ENCODE results near the gene RALGDS.

Gene RALGDS

DNA sequence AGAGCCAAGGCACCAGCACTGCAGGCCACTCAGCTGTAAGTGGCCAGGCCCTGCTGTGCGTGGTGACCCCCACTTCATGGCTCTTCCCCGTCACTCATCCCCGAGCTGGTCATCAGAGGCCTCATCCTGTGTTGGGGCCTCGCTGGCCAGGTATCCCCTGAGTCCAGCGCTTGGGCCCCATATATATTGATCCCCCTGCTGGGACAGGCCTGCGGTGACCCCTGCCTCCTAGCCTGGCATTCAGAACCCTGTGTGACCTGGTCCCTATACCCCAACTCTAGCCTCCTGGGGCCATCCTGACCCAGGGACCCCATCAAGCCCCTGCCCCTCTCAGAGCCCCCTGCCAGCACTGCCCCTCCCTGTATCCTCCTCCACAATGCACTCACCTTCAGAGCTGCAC lies 30.0 kb upstream of the RALGDS start:
- no peak for DNase-seq

DNA sequence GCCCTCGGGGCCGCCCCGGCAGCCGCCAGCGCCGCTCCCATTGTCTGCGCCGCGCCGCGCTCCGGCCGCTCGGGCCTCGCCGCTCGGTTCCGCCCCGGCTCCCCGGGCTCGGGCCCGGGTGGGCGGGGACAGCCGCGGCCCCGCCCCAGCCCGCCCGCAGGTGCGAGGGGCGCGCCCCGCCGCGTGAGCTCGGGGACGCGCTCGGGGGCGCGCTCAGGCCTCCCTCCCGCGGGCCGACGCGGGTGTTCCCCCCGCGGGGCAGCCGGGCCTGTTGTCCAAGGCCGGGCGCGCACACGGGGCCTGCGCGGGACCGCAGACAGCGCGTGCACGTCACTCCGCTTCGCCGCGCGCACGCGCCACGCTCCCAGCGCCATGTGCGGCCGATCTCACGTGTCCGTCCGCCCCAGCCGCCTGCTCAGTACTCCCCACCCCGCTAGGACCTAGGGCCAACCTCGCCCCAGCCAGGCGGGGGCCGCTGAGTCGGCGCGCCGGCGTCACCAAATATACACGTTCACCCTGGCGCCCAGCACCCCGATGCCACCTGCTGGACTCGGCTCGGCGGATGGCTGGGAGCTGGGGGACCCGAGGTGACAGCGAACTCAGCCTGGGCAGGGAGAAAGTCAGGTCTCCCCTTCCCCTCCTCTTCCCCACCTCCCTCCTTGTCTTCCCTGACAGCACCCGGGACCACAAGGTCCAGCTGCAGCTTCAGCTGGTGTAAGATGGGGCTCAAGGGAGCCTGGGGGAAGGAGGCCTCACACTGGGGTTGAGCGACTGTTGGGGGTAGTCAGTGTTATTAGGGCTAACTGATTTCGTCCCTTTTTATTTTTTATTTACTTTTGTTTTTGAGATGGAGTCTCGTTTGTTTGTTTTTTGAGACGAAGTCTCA lies 28.3 kb upstream of the RALGDS start:
- peak; percentile 84 for DNase-seq

DNA sequence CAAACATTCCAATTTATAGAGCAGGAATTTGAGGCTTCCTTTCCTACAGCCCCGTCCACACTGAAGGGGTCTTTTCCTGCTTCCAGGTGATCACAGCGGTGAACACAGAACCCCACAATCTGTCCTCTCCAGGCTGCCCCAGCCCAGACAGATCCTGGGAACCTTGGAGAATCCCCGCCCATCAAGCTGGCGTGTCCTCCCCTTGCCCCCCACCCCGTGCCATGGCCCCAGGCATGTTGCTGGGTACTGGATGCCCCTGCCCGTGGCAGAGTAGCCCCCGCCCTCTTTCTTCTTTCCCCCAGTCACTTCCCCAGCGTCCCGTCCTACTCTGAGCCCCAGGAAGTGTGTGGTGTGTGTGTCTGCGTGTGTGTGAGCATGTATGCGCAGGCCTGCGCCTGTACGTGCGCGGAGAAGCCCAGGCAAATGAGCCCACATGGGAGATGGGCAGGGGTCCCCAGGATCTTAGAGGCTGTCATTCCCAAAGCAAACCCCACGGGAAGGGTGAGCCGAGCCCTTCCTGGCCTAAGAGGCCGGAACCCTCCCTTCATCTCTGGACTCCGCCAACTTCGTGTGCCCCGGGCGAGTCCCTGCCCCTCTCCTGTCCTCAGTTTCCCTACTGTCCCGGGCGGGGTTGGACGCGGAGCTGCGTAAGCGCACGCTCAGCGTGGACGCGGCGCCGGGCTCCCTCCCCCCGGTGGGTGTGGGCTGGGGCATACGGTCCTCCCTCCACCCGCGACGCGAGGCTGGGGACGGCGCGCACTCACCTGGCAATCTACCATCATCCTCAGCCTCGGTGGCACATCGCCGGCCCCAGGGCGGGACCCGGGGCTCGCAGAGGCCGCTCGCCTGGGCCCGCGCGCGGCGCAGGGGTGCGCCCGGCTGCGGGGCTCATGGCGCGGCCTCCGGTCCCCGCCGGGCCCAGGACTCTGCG lies 27.4 kb upstream of the RALGDS start:
- peak; percentile 46 for DNase-seq

DNA sequence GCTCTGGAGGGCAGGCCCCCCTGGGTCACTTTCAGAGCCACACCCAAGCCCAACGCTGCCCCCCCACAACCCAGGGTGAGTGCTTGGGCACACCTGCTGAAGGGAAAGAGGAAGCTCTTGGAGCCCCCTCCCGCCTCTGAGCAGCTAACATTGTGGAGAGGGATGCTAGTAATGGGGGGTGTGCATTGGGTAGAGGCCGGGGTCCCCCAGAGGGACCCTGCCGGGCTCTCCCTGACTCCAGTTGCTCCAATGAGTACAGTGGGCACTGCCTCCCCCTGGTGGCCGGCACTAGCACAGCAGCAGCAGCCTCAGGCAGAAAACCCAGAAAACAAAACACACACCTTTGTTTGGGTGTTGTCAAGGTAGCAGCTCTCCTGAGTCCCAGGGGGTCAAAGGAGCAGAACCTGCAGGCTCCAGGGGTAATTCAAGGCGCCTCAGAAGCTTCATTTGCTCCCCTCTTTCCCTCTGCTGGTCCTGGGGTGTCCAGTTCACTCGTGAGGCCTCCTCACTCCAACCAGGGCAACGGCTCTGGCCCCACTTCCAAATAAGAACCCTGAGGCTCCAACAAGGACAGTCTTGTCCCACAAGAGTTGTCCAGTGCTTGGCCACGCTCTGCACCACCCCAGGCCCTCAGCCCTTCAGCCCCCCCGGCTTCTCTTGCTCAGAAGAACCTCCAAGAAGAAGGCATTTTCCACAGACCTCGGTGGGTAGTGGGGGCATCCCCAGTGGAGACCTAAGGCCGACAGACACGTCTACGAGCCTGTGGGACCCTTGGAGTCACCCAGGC lies 26.6 kb upstream of the RALGDS start:
- peak; percentile 49 for DNase-seq

DNA sequence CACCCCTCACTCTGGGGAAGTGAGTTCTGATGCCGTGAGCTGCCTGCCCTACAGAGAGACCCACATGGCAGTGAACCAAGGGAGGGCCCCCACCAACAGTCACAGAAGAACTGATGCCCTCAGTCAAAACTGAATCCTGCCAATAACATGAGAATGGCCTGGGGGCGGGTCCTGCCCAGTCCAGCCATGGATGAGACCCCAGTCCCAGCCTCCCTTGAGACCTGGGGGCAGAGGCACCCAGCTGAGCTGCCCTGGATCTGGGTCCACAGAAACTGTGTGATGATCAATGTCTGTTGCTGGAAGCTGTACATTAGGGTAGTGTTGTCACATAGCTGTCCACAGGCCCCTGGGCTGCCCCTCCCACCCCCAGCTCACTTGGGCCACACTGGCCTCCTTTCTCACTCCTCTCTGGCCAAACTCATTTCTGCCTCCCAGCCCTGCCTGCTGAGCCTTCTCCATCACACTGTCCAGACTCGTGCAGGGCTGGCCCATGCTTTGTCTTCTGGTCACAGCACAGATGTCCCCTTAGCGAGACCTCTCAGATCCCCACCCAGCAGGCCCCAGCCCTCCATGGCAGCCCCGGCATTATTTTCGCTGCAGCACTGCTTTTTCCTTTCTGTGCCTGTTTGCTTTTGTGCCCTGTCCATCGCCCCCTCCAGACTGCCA lies 25.8 kb upstream of the RALGDS start:
- DNase-seq, result no peak

DNA sequence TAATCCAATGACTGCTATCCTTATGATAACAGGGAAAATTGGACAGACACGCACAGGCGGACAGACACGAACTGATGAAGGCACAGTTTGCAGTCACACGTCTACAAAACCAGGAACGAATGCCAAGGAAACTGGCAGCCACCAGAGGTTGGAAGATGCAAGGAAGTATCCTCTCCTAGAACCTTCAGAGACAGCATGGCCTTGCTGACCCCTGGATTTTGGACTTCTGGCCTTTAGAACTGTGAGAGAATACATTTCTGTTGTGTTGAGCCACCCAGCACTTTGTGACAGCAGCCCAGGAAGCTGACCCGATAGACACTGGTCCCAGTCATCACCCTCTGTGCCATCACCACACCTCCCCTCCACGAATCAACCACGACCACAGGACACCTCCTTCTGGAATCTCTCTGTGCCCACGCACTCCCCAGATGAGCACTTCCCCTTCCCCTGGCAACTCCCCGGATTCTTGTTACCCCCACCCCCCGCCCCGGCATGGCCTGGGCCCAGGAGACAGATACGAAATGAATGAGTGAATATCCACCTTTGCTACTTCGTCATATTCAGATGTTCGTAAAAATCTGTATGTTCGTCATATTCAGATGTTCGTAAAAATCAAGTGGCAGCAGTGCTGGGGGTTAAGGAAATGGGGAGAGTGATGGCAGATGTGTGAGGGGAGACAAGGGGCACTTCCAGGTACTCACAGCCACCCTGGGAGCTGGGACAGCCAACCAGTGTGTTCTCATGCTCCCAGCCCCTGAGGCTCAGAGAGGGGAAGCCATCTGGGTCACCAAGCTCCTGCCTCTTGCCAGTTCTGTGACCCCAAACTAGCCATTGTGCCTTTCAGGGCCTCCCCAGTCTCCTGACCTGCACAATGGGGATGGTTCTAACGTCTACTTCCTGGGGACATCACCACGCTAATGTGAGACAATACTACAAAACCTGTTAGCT lies 24.1 kb upstream of the RALGDS start:
- no peak for DNase-seq

DNA sequence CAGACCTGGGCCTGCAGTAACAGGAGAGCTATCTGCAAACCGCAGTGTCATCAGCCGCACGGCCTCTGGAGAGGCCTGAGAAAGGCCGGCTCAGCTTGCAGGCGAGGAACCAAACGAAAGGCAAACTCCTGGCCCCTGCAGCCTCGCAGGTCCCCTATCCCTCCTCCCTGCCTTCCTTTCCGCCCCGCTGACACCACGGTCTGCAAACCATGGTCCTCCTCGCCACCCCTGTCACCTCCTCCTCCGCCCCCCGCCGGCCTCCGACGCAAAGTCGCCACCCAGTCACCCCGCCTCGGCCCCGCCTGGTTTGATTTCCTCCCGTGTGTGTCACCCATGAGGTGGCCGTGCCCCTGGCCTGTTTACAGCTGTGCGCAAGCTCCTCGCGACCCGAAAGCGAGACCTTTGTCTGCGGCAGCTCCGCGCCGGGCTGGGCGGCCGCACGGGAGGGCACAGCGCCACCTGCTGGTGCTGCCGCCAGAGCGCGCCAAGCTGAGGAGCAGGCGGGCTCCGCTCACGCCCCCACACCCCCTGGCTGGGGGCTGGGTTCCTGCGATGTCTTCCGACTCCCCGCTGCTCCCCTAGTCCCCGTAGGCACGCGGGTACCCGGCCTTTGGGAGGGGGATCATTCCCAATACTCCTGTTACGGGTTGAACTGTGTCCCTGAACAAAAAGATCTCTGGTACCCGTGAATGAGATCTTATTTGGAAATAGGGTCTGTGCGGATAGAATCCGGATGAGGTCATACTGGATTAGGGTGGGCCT lies 23.3 kb upstream of the RALGDS start:
- peak; percentile 58 for DNase-seq

DNA sequence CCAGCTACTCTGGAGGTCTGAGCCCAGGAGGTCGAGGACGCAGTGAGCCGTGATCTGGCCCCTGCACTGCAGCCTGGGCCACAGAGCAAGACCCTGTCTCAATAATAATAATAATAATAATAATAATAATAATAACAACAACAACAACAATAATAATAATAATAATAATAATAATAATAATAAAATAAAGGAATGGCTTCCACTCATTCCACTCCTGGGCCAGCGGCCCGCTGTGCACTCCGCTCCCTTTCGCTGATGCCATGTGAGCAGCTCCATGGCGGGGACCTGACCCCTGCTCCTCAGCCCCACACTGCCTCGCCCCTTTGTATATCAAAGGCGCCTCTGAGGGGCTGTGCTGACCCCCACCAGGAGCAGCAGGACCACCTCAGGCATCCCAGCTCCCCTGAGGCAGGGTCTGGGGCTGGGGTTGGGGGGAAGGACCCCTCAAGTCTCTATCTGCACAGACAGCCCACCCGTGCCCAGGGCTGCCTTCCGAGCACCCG lies 22.6 kb upstream of the RALGDS start:
- no peak for DNase-seq

DNA sequence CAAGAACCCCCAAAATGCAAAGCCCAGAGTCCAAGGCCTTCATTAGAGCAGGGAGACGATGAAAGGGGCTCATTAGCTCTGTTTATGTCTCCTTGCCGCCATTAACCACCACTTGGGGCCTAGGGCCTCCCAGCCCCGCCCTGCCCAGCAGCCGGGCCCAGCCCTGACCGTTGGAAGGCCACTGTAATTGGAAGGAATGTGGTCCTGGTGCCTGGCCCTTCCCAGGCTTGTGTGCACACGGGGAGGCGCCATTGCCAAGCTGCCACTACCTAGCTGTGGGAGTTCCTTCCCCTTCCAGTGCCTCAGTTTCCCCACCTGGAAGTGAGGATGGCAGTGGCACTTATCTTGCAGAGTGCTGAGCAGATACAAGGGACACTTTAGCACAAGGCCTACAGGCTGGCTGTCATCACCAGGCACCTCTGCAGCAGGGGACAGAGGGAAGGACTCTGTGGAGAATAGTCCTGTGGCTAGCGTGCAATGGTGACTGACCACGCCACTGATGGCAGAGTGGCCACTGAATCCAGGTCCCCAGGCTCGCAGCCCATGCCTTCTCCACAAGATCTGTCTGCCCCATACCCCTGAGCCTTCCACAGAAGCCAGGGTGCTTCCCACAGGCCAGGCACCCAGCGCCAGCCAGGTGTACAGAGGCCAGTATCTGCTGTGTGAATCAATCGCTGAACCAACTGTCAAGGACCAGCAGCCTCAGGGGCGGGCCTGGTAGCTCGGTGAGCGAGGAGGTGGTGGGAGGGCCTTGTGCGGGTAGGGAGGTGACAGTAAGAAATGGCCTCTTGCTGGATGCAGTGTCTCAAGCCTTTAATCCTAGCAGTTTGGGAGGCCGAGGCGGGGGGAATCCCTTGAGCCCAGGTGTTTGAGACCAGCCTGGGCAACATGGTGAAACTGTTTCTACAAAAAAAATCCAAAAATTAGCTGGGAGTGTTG lies 21.9 kb upstream of the RALGDS start:
- DNase-seq, result no peak

DNA sequence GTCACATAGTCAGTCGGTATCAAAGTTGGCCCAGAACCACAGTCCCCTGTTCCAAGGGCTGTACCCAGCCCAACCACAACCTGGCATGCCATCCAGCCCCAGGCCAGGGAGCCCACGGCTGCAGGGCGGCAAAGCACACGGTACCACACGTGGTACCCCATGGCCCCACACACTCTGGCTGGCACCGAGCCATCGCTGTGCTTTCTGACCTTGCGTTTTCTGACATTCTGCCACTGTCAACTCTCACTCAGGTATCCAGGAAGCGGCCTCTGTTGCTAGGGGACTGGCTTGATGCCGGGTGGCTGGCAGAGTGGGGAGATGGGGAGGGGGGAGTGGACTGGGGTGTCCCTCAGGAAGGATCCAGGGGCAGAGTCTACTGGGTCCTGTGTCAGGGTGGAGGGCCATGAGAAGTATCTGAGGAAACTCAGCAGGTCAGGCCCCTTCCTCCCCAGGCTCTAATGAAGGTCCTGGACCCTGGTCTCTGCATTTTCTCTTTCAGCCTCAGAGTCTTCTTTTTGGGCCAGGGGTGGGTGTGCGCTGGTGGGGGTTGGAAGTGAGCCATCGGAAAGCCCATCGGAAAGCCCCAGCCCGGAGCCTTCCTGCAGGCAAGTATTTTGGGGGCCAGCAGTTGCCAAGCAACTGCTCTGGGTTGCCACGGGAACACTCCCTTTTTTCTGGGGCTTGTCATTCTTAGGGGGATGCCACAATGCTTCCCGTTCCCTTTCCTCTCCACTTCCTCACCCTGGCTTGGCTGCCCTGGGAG lies 21.0 kb upstream of the RALGDS start:
- no peak for DNase-seq

DNA sequence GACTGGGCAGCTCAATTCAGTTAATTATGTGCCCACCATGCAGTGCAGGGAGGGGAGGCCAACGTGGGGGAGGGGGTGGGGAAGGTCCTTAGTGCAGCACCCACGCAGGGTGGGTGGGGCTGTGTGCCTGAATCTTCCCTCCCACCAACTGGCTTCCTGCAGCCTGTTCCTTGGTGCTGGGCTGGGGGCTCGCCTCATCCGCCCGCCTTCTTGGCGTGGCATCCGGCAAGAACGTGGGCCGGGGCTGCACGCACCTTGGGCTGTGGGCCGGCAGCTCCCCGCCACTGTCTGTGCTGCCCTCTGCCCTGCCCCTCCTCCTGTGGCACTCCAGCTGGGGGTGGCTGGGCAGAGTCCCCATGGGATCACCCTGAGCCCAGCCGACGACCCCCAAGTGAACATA lies 19.6 kb upstream of the RALGDS start:
- no peak for DNase-seq

DNA sequence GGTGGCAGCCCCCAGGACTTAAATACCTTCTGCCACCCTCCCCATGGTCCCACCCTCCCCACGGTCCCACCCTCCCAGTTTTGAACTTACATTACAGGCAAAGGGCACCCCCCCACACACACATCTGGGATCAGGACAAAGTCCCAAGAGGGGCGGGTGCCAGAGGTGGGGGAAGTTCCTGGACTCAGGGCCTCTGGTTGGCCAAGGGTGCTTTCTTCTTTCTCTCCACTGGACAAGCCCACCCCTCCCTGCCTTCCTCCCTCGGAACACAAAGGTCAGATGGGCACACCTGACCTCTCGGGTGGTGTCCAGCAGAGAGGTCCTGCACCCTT lies 19.1 kb upstream of the RALGDS start:
- no peak for DNase-seq

DNA sequence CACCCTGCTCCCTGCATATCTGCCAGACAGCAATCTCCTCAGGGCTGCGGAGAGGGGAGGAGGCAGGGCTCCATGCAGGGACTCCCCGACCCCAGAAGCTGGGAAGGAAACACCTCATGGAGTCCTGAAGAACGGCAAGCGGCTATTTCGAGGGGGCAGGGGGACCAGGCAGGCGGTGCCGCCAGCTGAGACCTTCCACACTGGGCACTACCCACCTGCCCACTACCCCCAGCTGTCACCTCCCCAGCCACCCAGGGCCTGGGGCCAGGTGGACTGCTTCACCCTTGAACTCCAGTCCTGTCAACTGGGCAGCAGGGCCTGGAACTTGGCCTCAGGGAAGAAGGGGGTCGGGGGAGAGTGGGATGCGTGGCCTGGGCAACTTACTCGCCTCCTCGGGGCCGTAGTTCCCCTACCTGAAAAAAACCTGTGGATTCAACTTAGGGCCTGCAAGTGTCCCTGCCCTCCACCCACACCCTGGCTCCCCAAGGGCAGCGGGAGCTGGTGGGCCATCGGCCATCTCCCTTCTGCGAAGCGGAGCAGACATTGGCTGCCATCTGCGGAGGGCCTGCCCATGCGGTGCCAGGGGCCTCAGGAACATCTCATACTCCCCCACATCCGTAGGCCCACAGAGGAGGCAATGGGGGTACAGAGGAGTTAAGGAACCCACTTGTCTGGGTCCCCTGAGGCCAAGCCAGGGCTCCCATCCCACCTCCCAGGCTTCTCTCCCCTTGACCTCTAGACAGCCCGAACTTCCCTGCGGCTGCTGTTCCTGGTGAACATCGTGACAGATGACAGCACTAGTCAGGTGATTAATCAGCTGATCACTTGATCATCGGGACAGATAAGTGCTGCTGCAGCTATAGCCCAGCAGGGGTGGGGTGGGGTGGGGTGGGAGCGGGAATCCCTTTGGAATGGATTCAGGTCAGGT lies 18.5 kb upstream of the RALGDS start:
- no peak for DNase-seq

DNA sequence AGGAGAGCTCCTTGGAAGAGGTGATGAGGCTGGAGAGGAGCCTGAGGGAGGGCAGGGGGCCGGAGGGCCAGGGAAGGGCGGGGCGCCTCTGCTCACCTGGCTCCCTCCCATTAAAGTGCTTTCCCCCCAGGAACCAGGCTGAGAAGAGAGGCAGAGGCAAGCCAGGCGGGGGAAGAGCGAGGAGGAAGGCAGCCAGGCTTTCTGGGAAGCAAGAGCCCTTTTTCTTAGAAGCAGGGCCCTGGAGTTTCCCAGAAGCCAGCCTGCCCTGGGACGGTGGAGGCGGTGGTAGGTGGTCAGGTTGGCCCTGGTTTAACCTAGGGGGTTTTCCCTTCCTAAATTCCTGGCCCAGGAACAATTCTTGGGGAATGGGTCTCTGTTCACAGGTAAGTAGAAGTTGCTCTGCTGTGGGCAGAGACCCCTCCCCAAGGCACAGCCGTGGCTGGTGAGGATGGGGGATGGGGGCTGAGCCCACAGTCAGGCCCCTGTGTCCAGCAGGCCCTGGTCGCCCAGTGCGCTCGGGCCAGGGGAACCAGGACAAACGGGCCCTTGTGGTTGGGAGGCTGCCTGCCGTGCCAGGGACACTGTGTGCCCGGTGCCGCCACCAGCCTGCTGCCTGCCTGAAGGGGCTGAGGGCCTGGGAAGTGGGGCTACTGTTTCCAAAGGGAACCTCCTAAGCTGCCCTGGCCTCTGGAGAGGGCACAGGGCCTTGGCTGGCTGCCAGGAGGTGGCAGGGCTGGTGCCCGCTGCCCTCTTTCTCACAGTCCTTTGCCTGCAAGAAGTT lies 16.6 kb upstream of the RALGDS start:
- DNase-seq, result no peak

DNA sequence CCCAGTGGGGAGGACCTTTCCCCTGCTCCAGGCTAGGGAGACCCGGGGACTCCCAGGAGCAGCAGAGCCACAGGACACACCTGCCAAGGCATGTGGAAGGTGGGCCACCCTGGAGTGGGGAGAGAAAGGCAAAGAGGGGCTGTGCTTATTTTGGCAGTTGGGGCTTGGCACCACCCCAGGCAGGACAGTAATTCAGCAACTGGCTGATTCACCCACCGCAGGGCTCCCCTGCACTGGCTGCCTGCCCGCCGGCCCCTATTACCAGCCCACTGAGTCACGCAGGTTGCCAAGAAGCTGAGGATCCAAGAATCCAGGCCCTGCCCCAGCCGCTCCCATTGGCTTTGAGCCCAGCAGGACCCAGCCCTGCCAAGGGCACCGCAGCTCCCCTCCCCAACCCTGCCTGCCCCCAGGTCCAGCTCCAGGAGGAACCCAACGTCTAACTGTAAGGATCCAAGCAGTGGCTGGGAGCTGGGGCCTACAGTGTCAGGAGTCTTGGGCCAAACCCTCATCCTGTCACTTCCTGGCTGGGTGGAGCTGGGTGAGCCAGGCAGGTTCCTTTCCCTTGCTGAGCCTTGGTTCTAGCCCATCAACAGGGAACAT lies 14.2 kb upstream of the RALGDS start:
- DNase-seq, result peak; percentile 81

Data from fibroblast of skin of scalp (primary cell).